Neural cell (in vitro differentiated cells): ENCODE measurements around the gene IGSF9B. TPM values are rescaled to one million over a fixed set of nuclear protein-coding genes. Genes with fewer than 3 reads are reported as not detected.

Source experiments
- H2AFZ ChIP-seq: fragments of 200-600, 300-800 bp; sonication (generic), shearing (Covaris generic); 2 replicates; pipeline ENCODE4 v1.6.0; 2014; ENCODE audit warnings: low read depth, mild to moderate bottlenecking, antibody characterized with exemption, low read length, moderate library complexity
- H3F3A ChIP-seq: fragments of 200-600 bp; shearing (Covaris generic); 2 replicates; pipeline ENCODE4 v1.6.1; 2016; ENCODE audit warnings: mild to moderate bottlenecking, moderate library complexity, mixed read lengths, antibody characterized with exemption, low read length; ENCODE audit not compliant: insufficient read depth, poor library complexity, severe bottlenecking
- H3K27ac ChIP-seq: fragments of 200-600, 300-800 bp; sonication (generic), shearing (Covaris generic); 2 replicates; pipeline ENCODE4 v1.5.1; 2014; ENCODE audit warnings: mild to moderate bottlenecking, low read length, moderate library complexity
- H3K27me3 ChIP-seq: fragments of 300-800, 200-600 bp; sonication (generic), shearing (Covaris generic); 2 replicates; pipeline ENCODE4 v1.6.0; 2014; ENCODE audit warnings: mild to moderate bottlenecking, low read depth, low read length, moderate library complexity; ENCODE audit not compliant: insufficient read depth
- H3K36me3 ChIP-seq: fragments of 300-800, 200-600 bp; sonication (generic), shearing (Covaris generic); 2 replicates; pipeline ENCODE4 v1.5.1; 2014; ENCODE audit warnings: mild to moderate bottlenecking, antibody characterized with exemption, low read length, moderate library complexity; ENCODE audit not compliant: insufficient read depth
- H3K4me2 ChIP-seq: fragments of 300-800, 200-600 bp; sonication (generic), shearing (Covaris generic); 2 replicates; pipeline ENCODE4 v1.6.0; 2014; ENCODE audit warnings: mild to moderate bottlenecking, low read length
- H3K4me3 ChIP-seq: fragments of 300-800, 200-600 bp; sonication (generic), shearing (Covaris generic); 2 replicates; pipeline ENCODE4 v1.5.1; 2014; ENCODE audit warnings: mild to moderate bottlenecking, low read length, moderate library complexity
- H3K79me2 ChIP-seq: fragments of 200-600 bp; shearing (Covaris generic); replicated peaks from 2 replicates; pipeline ENCODE4 v1.6.0; 2014; ENCODE audit warnings: mild to moderate bottlenecking, low read length, moderate library complexity; ENCODE audit not compliant: insufficient read depth
- H3K9ac ChIP-seq: fragments of 300-800, 200-600 bp; sonication (generic), shearing (Covaris generic); 2 replicates; pipeline ENCODE4 v1.6.1; 2016; ENCODE audit warnings: mild to moderate bottlenecking, low read length, mixed read lengths
- H3K9me2 ChIP-seq: fragments of 200-600 bp; shearing (Covaris generic); 2 replicates; pipeline ENCODE4 v1.6.1; 2016; ENCODE audit warnings: mild to moderate bottlenecking, low read length, mixed read lengths; ENCODE audit not compliant: insufficient read depth
- H3K9me3 ChIP-seq: fragments of 200-600, 300-800 bp; sonication (generic), shearing (Covaris generic); 2 replicates; pipeline ENCODE4 v1.6.1; 2016; ENCODE audit warnings: mild to moderate bottlenecking, mixed run types, low read length, moderate library complexity, mixed read lengths
- H4K20me1 ChIP-seq: fragments of 200-600 bp; shearing (Covaris generic); 2 replicates; pipeline ENCODE4 v1.6.1; 2016; ENCODE audit warnings: mild to moderate bottlenecking, mixed run types; ENCODE audit not compliant: insufficient read depth
- EP300 ChIP-seq: fragments of 450-650 bp; conservative IDR thresholded peaks from 2 replicates; pipeline ENCODE4 v1.6.1; 2014; ENCODE audit warnings: antibody characterized with exemption, mild to moderate bottlenecking, moderate library complexity; ENCODE audit not compliant: poor library complexity, severe bottlenecking
- EZH2 ChIP-seq: fragments of 200-600, 300-800 bp; shearing (Covaris generic), sonication (generic); IDR thresholded peaks from 2 replicates; pipeline ENCODE4 v1.6.1; 2014; ENCODE audit warnings: antibody characterized with exemption, low read length, borderline replicate concordance, mild to moderate bottlenecking; ENCODE audit not compliant: insufficient read depth, poor library complexity, severe bottlenecking
- MXI1 ChIP-seq: fragments of 450-650 bp; conservative IDR thresholded peaks from 2 replicates; pipeline ENCODE4 v1.6.1; 2014; ENCODE audit warnings: antibody characterized with exemption, mild to moderate bottlenecking; ENCODE audit not compliant: poor library complexity, severe bottlenecking
- POLR2AphosphoS5 ChIP-seq: IDR thresholded peaks from 2 replicates; pipeline ENCODE4 v1.6.1; 2012
- RAD21 ChIP-seq: fragments of 450-650 bp; conservative IDR thresholded peaks from 2 replicates; pipeline ENCODE4 v1.6.1; 2014; ENCODE audit warnings: antibody characterized with exemption, mild to moderate bottlenecking, moderate library complexity
- SMC3 ChIP-seq: fragments of 450-650 bp; conservative IDR thresholded peaks from 2 replicates; pipeline ENCODE4 v1.6.1; 2014; ENCODE audit warnings: antibody characterized with exemption, mild to moderate bottlenecking, moderate library complexity; ENCODE audit not compliant: poor library complexity
- TAF1 ChIP-seq: IDR thresholded peaks from 2 replicates; pipeline ENCODE4 v1.6.1; 2012; ENCODE audit warnings: low read depth
- polyA plus RNA-seq: library from polyadenylated mRNA; depleted of rRNA; stranded (reverse); fragments of >200 nt; gene quantifications from 2 replicates; pipeline ENCODE4 v1.2.3, GENCODE V29; 2014
- TF ChIP-seq, protein P1 (sequence below): fragments of 450-650 bp; IDR thresholded peaks from 2 replicates; pipeline ENCODE4 v1.5.1; 2014; ENCODE audit warnings: antibody characterized with exemption, mild to moderate bottlenecking, moderate library complexity; ENCODE audit not compliant: poor library complexity, severe bottlenecking
- TF ChIP-seq, protein P2 (sequence below): IDR thresholded peaks from 2 replicates; pipeline ENCODE4 v1.6.1; 2012; ENCODE audit warnings: borderline replicate concordance

IGSF9B gene
- polyA plus RNA-seq, 1 donor from 2014 or later, result 2.3 TPM

DNA sequence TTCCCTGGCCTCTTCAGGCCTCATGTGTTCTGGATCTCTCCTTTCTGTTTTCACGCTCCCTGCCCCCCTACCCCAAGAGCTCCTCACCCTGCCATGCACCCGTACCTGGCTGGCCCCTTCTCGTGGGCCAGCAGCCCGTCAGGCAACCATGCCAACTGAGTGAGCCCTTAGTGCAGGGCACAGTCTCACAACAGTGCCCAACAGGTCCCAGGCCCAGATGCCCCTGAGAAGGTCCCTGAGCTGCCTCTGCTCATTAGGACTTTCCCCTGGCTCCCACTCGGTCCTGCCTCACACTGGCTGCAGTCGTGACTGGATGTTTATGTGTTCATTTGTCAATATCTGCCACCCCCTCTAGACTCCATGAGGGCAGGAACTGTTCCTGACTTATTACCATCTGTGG, 44.8 kb upstream of the IGSF9B start:
- H3F3A ChIP-seq, result no peaks in the 10 kb centered on the region
- H3K27me3 ChIP-seq, result no peaks in the 10 kb centered on the region
- no peaks in the 10 kb centered on the region for H3K36me3 ChIP-seq
- no peak overlapping the region for H3K4me2 ChIP-seq
- no peak overlapping the region for H2AFZ ChIP-seq
- no peak overlapping the region for H3K9ac ChIP-seq
- no peaks in the 10 kb centered on the region for H3K9me2 ChIP-seq
- TF ChIP-seq TAF1, result no peak
- no peak for TF ChIP-seq MXI1
- TF ChIP-seq, protein P1, sequence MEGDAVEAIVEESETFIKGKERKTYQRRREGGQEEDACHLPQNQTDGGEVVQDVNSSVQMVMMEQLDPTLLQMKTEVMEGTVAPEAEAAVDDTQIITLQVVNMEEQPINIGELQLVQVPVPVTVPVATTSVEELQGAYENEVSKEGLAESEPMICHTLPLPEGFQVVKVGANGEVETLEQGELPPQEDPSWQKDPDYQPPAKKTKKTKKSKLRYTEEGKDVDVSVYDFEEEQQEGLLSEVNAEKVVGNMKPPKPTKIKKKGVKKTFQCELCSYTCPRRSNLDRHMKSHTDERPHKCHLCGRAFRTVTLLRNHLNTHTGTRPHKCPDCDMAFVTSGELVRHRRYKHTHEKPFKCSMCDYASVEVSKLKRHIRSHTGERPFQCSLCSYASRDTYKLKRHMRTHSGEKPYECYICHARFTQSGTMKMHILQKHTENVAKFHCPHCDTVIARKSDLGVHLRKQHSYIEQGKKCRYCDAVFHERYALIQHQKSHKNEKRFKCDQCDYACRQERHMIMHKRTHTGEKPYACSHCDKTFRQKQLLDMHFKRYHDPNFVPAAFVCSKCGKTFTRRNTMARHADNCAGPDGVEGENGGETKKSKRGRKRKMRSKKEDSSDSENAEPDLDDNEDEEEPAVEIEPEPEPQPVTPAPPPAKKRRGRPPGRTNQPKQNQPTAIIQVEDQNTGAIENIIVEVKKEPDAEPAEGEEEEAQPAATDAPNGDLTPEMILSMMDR, result no peak
- TF ChIP-seq SMC3, result no peak
- no peak for TF ChIP-seq EZH2
- TF ChIP-seq EP300, result no peak
- no peak overlapping the region for H3K27ac ChIP-seq
- no peaks in the 10 kb centered on the region for H3K79me2 ChIP-seq
- no peaks in the 10 kb centered on the region for H3K9me3 ChIP-seq
- no peak overlapping the region for H3K4me3 ChIP-seq
- no peaks in the 10 kb centered on the region for H4K20me1 ChIP-seq

DNA sequence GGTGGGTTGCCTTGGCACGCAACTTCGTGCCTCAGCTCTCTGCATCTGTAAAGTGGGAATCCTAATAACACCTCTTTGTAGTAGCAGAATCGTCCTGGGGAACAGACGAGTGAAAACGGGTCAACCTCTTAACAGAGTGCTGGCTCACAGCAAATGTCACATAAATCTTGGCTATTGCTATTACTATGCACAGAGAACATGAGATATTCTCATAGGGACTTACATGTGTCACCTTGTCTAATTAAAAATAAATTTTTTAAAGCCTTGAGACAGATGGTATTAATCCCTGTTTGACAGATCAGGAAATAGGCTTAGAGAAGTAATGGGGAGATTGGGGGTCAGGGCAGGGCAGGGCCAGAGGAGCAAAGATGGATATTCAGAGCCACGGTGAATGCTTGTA, 44.3 kb upstream of the IGSF9B start:
- TF ChIP-seq, protein P2, sequence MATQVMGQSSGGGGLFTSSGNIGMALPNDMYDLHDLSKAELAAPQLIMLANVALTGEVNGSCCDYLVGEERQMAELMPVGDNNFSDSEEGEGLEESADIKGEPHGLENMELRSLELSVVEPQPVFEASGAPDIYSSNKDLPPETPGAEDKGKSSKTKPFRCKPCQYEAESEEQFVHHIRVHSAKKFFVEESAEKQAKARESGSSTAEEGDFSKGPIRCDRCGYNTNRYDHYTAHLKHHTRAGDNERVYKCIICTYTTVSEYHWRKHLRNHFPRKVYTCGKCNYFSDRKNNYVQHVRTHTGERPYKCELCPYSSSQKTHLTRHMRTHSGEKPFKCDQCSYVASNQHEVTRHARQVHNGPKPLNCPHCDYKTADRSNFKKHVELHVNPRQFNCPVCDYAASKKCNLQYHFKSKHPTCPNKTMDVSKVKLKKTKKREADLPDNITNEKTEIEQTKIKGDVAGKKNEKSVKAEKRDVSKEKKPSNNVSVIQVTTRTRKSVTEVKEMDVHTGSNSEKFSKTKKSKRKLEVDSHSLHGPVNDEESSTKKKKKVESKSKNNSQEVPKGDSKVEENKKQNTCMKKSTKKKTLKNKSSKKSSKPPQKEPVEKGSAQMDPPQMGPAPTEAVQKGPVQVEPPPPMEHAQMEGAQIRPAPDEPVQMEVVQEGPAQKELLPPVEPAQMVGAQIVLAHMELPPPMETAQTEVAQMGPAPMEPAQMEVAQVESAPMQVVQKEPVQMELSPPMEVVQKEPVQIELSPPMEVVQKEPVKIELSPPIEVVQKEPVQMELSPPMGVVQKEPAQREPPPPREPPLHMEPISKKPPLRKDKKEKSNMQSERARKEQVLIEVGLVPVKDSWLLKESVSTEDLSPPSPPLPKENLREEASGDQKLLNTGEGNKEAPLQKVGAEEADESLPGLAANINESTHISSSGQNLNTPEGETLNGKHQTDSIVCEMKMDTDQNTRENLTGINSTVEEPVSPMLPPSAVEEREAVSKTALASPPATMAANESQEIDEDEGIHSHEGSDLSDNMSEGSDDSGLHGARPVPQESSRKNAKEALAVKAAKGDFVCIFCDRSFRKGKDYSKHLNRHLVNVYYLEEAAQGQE, result no peak
- TF ChIP-seq, protein P1, result no peak
- no peak for TF ChIP-seq SMC3
- TF ChIP-seq POLR2AphosphoS5, result no peak
- TF ChIP-seq MXI1, result no peak
- no peak for TF ChIP-seq EZH2
- no peak for TF ChIP-seq RAD21
- no peak for TF ChIP-seq EP300
- TF ChIP-seq TAF1, result no peak
- Histone ChIP-seq H3K79me2 (no peaks in the 10 kb centered on the region), H3K9me2 (no peaks in the 10 kb centered on the region), H3K36me3 (no peaks in the 10 kb centered on the region), H3K27ac (no peak overlapping the region), H3K27me3 (no peaks in the 10 kb centered on the region), H2AFZ (no peak overlapping the region), H3K9ac (no peak overlapping the region), H3F3A (no peaks in the 10 kb centered on the region), H4K20me1 (no peaks in the 10 kb centered on the region), H3K4me3 (no peak overlapping the region), H3K4me2 (no peak overlapping the region), H3K9me3 (no peaks in the 10 kb centered on the region)
